PFSK-1 (cell line): ENCODE results near the gene SNORC.

ENCODE experiments used
- POLR2AphosphoS5 ChIP-seq: IDR thresholded peaks from 2 replicates; pipeline ENCODE4 v1.6.1; 2012; ENCODE audit warnings: low read depth, mild to moderate bottlenecking, control low read depth, low read length, moderate library complexity
- TF ChIP-seq, protein P1 (sequence below), 2 experiments: IDR thresholded peaks; 2 replicates each; pipeline versions ENCODE4 v1.6.1 to v1.8.0; 2011 to 2012; ENCODE audit warnings: low read depth in 2 of 2, low read length in 2 of 2, control low read depth in 1 of 2, inconsistent platforms in 1 of 2, mild to moderate bottlenecking in 1 of 2, moderate library complexity in 1 of 2; ENCODE audit not compliant: insufficient read depth in 1 of 2

DNA sequence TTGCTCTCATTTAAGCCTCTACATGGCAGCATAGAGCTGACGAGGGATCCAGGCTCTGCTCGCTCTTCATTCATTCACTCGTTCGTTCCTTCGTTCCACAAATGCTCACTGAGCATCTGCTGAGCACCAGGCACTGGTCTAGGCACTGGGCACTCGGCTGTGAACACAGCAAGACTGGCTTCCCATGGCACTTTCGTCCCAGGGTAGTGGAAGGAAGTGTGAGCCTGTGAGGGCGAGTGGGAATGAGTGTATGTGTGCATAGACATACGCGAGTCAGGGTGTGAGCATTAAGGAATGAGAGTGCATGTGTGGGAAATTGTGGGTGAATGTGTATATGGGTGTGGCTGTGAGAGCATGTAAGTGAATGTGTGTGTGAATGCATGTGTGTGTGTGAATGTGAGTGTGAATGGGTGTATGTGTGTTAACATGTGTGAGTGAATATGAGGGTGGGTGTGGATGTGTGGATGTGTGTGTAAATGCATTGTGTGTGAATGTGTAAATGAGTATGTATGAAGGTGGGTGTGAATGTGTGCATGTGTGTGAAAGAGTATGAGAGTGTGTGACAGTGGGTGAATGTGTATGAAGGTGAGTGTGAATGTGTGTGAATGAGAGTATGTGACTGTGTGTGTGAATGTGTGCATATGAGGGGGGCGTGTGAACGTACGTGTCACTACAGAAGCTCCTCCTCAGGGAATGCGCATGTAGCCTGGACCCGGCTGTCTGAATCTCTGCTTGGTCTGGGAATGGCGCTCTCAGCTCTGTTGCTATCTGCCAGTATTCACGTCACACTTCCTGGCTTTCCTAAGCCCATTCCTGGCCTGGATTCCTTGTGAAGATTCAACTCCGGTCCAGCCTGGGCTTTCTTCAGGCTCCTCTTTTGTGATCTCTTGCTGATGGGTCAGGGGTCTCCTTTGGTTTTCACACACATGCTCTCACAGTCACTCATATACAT, 28.8 kb downstream of the SNORC start:
- TF ChIP-seq POLR2AphosphoS5: no peak
- TF ChIP-seq, protein P1, sequence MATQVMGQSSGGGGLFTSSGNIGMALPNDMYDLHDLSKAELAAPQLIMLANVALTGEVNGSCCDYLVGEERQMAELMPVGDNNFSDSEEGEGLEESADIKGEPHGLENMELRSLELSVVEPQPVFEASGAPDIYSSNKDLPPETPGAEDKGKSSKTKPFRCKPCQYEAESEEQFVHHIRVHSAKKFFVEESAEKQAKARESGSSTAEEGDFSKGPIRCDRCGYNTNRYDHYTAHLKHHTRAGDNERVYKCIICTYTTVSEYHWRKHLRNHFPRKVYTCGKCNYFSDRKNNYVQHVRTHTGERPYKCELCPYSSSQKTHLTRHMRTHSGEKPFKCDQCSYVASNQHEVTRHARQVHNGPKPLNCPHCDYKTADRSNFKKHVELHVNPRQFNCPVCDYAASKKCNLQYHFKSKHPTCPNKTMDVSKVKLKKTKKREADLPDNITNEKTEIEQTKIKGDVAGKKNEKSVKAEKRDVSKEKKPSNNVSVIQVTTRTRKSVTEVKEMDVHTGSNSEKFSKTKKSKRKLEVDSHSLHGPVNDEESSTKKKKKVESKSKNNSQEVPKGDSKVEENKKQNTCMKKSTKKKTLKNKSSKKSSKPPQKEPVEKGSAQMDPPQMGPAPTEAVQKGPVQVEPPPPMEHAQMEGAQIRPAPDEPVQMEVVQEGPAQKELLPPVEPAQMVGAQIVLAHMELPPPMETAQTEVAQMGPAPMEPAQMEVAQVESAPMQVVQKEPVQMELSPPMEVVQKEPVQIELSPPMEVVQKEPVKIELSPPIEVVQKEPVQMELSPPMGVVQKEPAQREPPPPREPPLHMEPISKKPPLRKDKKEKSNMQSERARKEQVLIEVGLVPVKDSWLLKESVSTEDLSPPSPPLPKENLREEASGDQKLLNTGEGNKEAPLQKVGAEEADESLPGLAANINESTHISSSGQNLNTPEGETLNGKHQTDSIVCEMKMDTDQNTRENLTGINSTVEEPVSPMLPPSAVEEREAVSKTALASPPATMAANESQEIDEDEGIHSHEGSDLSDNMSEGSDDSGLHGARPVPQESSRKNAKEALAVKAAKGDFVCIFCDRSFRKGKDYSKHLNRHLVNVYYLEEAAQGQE (IDR thresholded peaks at IDR 0.05; ENCODE audit: insufficient read depth in 1 of 2, low read depth in 2 of 2, low read length in 2 of 2): no peak
